ENCODE data around the gene UBE2U. TPM values are rescaled to one million over a fixed set of nuclear protein-coding genes. Genes with fewer than 3 reads are reported as not detected.
A peak's percentile ranks its signal among the peaks of the same experiment; 100 is the strongest.
"Not testable (repeated sequence)": the region's sequence is repeated elsewhere in the genome, so short reads cannot be mapped to it uniquely, and the experiment has no call there.

Gene UBE2U
- total RNA-seq, 1 experiment from 2014 or later, result not detected

DNA sequence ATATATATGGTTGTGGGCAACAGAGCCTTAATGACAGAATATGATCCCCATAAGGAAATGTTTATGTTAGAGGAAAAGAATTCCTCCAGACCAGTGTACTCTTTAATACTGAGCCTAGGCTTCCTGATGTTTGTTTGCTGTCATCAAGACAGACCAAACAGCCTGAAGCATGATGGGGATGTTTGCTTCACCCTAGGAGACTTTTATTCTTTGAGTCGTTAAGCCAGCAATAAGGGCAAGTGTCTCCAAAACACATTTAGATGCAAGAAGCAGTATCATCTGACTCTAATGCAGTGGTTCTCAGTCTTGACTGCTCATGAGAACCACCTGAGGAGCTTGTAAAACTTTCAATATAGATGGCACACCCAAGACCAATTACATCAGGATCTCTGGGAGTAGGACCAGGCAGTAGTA lies 33.1 kb downstream of the UBE2U start:
- no peak for DNase-seq (ENCODE audit: low read depth)

GRCh38 chr1:64239519-64239918 lies 36.1 kb downstream of the UBE2U start:
- DNase-seq (ENCODE audit: low read depth), result not testable (repeated sequence)

- no peak for DNase-seq (ENCODE audit: low read depth)
Observed at GRCh38 chr1:64240206-64240605, 36.8 kb downstream of the UBE2U start.

- DNase-seq (ENCODE audit: low read depth), result no peak
Observed at GRCh38 chr1:64241069-64241468, 37.6 kb downstream of the UBE2U start.

GRCh38 chr1:64242895-64243756 lies 39.7 kb downstream of the UBE2U start:
- DNase-seq (ENCODE audit: low read depth), result peak; percentile 30

DNA sequence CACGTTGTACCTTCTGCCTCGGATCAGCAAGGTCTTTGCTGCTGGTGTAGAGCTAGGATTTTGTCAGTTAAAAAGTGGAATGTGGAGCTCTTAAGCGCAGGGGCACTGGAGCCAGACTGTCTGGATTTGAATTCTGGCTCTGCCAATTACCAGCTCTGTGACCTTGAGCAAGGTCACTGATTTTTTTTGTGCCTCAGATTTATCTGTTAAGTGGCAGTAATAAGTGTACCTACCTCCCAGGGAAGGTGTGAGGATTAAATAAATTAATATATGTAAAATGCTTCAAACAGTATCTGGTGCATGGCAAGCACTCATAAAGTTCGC lies 40.3 kb downstream of the UBE2U start:
- DNase-seq (ENCODE audit: low read depth), result no peak

- no peak for DNase-seq (ENCODE audit: low read depth)
Observed at GRCh38 chr1:64245495-64245894, 42.1 kb downstream of the UBE2U start.

GRCh38 chr1:64246294-64246917 lies 43.0 kb downstream of the UBE2U start:
- no peak for DNase-seq (ENCODE audit: low read depth)

GRCh38 chr1:64248065-64248464 lies 44.6 kb downstream of the UBE2U start:
- no peak for DNase-seq (ENCODE audit: low read depth)

- DNase-seq (ENCODE audit: low read depth), result not testable (repeated sequence)
Observed at GRCh38 chr1:64250472-64250871, 47.0 kb downstream of the UBE2U start.

DNA sequence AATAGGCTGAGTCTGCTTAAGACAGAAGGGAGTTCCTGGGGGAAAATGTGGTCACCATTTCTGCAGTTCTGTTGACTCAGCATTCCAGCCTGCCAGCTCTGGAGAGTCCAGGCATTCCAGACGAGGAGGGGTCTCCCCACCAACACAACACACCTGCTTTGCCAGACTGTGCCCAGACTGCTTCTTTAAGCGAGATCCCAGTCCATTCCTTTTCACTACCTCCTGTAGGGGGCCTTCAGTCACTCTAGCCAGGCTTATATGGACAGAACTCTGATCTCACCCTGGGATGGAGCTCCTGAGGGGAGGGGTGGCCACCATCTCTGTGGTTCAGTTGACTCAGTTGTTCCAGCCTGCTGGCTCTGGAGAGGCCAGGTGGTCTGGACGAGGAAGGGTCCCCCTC lies 48.5 kb downstream of the UBE2U start:
- no peak for DNase-seq (ENCODE audit: low read depth)

DNA sequence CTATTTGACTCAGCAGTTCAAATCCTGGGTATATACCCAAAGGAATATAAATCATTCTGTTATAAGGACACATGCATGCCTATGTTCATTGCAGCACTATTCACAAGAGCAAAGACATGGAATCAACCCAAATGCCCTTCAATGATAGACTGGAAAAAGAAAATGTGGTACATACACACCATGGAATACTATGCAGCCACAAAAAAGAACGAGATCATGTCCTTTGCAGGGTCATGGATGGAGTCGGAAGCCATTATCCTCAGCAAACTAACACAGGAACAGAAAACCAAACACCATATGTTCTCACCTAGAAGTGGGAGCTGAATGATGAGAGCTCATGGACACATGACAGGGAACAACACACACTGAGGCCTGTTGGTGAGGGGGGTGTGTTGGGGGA lies 53.8 kb downstream of the UBE2U start:
- DNase-seq (ENCODE audit: low read depth), result not testable (repeated sequence)

DNA sequence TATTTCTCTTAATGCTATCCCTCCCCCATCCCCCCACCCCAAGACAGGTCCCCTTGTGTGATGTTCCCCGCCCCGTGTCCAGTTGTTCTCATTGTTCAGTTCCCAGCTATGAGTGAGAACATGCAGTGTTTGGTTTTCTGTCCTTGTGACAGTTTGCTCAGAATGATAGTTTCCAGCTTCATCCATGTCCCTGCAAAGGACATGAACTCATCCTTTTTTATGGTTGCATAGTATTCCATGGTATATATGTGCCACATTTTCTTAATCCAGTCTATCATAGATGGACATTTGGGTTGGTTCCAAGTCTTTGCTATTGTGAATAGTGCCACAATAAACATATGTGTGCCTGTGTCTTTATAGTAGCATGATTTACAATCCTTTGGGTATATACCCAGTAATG lies 55.0 kb downstream of the UBE2U start:
- not testable (repeated sequence) for DNase-seq (ENCODE audit: low read depth)

DNA sequence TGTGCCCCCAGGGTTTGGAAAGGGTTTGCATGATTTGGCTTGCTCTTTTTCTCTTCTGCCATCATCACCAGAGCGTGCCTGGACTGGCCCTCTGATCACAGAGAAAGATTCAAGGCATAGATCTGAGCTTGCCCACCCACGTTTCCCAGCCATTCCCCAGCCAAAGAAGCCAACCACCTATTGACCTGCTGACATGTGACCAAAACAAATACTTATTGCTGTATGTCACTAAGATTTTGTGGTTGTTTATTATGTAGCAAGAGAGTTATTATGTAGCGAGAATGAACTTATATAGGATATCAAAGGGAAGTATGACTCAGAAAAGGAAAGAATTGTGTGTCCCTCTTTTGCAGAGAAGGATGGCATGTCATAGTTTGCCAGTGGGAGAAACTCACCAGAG lies 59.9 kb downstream of the UBE2U start:
- DNase-seq (ENCODE audit: low read depth), result no peak

- DNase-seq (ENCODE audit: low read depth), result no peak
Observed at GRCh38 chr1:64263856-64264255, 60.4 kb downstream of the UBE2U start.

DNA sequence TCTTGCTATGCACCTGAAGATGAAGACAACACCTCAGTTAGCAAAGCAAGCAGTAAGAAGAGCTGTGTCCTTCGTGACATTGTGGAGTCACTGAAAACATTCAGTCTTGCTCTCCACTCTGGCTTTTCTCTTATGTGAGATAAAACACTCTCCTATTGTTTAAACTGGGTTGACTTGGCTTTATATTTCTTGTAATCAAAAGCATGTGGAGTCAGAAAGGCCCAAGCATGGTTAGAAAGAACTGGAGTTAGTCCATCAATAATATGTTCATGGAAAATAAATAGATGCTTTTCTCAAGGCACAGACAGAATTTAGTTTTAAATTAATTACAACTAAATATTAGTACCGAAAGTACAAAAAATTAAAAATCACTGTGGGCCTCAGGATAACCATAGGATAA lies 61.7 kb downstream of the UBE2U start:
- DNase-seq (ENCODE audit: low read depth), result no peak

DNA sequence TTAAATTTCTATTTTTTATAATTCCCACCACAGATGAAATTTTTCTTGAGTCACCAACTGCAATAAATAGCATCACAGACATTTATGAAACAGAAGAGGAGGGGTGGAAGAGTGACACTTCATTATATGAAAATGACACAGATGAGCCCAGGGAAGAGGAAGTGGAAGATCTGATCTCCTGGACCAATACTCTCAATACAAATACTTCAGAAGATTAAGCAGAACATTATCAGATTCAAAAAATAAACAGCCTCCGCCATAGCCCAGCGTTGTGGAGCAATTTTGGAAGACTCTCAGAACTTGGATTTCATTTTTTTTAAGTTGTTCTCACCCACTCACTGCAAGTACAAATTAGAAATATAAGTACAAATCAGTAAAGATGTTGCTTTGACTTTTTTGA lies 63.6 kb downstream of the UBE2U start:
- DNase-seq (ENCODE audit: low read depth), result no peak

DNA sequence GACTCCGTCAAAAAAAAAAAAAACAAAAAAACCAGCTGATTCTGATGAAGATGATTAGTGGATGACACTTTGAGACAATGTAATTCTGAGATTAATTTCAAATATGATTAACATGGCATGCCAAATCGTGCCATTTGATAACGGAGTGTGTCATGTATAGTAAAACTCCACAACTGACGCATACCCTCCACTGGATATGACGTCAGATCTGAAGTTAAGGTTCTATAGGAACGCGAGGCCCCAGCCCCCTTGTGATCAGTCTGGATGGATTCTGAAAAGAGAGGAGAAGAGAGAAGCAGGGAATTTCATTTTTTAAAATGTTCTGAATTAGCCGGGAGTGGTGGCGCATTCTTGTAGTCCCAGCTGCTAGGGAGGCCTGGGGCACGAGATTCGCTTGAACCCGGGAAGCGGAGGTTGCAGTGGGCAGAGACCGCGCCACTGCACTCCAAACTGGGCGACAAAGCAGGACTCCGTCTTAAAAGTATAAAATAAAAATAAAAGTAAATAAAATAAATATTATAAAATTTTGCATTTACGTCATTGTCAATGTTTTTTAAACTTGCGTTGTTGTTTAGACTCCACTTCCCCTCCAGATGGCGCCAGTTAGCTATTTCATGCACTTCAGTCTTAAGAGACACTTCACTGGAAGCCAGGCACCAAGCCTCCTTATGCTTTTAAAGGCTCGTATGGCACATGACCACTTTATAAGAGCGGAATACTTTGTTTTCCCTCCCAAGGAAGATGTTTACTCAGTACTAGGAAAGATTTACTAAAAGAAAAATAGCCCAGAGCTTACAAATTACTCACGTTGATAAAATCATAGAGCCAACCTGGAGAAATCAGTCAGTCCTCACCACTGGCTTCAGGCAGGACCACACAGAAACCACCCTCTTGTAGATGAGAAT lies 65.5 kb downstream of the UBE2U start:
- peak; percentile 34 for DNase-seq (ENCODE audit: low read depth)

GRCh38 chr1:64269558-64269884 lies 66.1 kb downstream of the UBE2U start:
- DNase-seq (ENCODE audit: low read depth), result no peak

GRCh38 chr1:64280001-64280400 lies 76.6 kb downstream of the UBE2U start:
- DNase-seq (ENCODE audit: low read depth), result no peak

- DNase-seq (ENCODE audit: low read depth), result no peak
Observed at GRCh38 chr1:64282351-64282750, 78.9 kb downstream of the UBE2U start.

DNA sequence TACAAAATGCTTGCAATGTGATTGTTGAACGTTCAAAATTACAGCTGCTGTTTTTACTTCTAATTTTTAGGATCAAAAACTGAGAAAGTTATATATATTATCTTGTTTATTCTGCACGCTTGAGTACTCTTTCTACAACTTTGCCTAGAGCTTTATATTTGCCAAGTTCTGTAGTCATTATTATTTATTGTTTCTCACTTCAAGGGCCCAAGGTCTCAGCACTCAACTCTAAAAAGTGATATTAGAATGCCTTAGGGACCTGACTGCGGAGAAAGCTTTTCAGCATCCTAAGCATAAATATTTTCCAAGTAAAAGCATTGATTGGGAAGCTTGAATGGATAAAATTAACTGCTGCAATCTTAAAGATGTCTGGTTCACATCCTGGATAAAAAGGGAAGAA lies 83.6 kb downstream of the UBE2U start:
- DNase-seq (ENCODE audit: low read depth), result no peak

Data from HT1080 (cell line).